Tibial nerve (tissue), 4 donors: ENCODE data around the gene RANBP2.
"Not testable (repeated sequence)": the region's sequence is repeated elsewhere in the genome, so short reads cannot be mapped to it uniquely, and the experiment has no call there.

ENCODE experiments used
- CTCF ChIP-seq, 5 experiments: fragments of 200-600 bp in 3 of 5; fragments of 450-650 bp in 2 of 5; sonication (generic) in 3 of 5; IDR thresholded peaks; one replicate each; pipeline ENCODE4 v1.5.1; 2016 to 2019; ENCODE audit warnings: antibody characterized with exemption in 5 of 5, mild to moderate bottlenecking in 3 of 5, moderate library complexity in 2 of 5
- EP300 ChIP-seq, 2 donors: sonication (generic); formaldehyde crosslinking; IDR thresholded peaks; one replicate each; pipeline ENCODE4 v1.6.1; 2017; ENCODE audit warnings: antibody characterized with exemption in 2 of 2, mild to moderate bottlenecking in 1 of 2
- POLR2A ChIP-seq, 2 donors: fragments of 450-650 bp; IDR thresholded peaks; one replicate each; pipeline ENCODE4 v1.6.1; 2017; ENCODE audit warnings: antibody characterized with exemption in 2 of 2, mild to moderate bottlenecking in 2 of 2, moderate library complexity in 2 of 2

- TF ChIP-seq POLR2A, CTCF, EP300 (IDR thresholded peaks at IDR 0.05): not testable (repeated sequence)
These were observed 38.5 kb upstream of the RANBP2 start for GRCh38 chr2:108680805-108681204.
